ENCODE results near the gene TMEM43.

GRCh38 chr3:14142567-14143270, 17.9 kb downstream of the TMEM43 start:
- no peak for TF ChIP-seq CTCF (IDR thresholded peaks at IDR 0.05)
- no peak for TF ChIP-seq POLR2A (IDR thresholded peaks at IDR 0.05)
- TF ChIP-seq EP300 (IDR thresholded peaks at IDR 0.05), result no peak
